H54 (cell line): ENCODE measurements around the gene FTCDNL1.

Experiments
- DNase-seq: peaks from one replicate; pipeline ENCODE4 v3.0.0; 2011; ENCODE audit warnings: low spot score, mixed read lengths; ENCODE audit not compliant: insufficient read length
- FAIRE-seq: peaks from 3 replicates; lab custom pipeline; 2011; peaks lifted over from hg19 to GRCh38; lab: Jason Lieb, UNC
- POLR2A ChIP-seq: IDR thresholded peaks from 2 replicates; pipeline ENCODE4 v1.6.1; 2011; ENCODE audit warnings: low read depth, mild to moderate bottlenecking, low read length

FTCDNL1 gene

DNA sequence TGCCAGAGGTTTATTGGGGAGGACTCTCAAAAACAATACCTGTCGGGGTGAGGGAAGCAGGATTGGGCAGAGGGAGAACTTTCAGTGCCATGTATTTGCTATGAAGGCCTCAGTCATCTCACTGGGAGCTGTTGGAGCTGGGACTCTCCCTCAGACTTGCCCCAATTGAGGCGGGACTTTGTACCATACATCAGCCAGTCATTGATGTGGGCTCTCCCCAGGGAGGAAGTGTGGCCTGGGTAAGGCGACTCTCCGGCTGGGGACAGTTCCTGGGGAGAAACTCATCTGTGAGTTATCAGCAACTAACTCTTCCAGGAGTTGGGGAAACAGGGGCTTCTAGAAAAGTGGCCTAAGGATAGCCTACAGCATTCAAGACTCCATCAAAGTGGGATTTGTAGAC is 66.5 kb downstream of the FTCDNL1 start:
- no peak for FAIRE-seq
- TF ChIP-seq POLR2A = no peak

DNA sequence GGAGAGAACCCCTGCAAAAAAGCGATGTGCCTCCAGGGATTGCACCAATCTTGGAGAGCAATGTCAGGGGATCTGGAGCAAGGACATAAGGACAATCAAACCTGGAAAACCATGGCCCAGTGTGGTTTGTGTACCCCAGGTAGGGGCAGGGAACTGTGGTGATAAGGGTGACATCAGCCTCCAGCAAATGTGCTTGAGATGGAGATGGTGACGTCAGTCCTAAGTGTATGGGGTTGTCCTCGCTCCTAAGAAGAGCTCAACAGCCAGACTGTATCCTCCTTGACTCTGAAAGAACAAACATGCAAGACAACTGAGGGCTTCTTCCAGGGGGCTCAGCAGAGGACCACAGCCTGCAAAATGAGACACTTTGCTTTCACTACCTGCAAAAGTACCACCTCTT is 71.4 kb downstream of the FTCDNL1 start:
- FAIRE-seq (no peak), DNase-seq (no peak)
- no peak for TF ChIP-seq POLR2A

More for the DNA sequence above, 66.5 kb downstream of the FTCDNL1 start:
- DNase-seq = no peak

DNA sequence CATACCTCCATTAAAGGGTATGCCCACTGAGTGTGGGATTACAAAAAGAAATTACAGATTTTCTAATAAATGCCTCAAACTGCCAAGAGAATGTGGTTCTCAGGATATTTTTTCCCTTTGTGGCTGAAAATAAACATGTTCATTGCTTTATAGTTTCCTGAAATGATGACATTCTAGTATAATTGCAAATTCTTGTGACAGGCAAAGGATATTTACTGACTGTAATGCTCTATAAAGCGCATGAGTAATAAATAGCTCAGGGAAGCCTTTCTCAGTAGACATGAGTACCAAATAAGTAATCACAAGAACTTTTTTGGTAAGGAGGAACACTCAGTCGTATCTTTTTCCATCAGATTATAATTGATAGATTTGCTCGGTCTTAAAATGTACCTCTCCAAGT is 72.3 kb downstream of the FTCDNL1 start:
- no peak for TF ChIP-seq POLR2A
- FAIRE-seq (no peak), DNase-seq (no peak)

DNA sequence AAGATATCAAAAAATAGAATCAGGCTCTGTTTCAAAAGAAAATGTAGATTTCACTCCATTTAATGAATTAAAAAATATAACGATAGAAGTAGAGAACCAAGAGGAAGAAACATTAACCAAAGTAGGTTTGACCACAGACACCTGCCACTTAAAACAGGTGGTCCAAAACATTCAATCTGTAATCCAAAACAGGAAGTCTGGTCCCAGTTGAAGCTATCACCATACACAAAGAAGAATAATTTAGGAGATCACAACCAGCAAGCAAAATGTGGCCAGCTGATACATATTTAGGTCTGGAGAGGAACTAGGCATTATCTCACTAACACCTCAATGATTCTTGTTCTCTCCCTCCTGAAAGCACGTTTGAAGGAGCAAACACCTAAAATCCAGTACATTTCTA is 73.1 kb downstream of the FTCDNL1 start:
- DNase-seq (no peak), FAIRE-seq (no peak)
- no peak for TF ChIP-seq POLR2A

DNA sequence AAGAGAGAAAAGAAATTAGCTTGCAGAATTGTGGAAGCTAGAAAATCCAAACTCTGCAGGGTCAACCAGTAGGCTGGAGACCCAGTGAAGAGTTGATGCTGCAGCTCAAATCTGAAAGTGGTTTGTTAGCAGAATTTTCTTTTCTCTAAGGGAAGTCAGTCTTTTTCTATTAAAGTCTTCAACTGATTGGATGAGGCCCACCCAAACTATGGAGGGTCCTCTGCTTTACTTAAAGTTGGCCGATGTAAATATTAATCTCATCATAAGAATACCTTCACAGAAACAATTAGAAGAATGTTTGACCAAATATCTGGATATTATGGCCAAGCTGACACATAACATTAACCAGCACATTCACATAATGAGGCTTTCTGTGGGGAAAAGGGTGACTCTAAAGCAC is 73.7 kb downstream of the FTCDNL1 start:
- FAIRE-seq = no peak
- no peak for TF ChIP-seq POLR2A
- DNase-seq = no peak

DNA sequence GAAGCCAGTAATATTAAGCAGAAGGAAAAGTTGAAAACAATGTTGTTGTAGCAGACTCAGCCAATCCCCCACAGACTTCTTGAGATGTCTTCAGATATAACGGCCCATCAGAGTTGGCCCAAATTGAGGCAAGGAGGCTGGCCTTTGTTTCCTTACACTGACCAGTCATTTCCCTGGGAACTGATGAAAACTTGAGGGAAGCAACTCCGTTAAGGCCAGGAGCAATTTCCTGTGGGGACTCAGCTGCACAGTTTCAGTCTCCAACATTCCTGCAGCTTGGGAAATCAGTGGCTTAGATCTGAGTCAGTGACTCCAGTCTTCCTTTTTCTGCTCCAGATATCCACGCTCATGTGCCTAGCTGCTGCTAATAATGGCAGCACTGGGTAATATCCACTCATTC is 75.7 kb downstream of the FTCDNL1 start:
- no peak for TF ChIP-seq POLR2A
- DNase-seq (no peak), FAIRE-seq (no peak)

DNA sequence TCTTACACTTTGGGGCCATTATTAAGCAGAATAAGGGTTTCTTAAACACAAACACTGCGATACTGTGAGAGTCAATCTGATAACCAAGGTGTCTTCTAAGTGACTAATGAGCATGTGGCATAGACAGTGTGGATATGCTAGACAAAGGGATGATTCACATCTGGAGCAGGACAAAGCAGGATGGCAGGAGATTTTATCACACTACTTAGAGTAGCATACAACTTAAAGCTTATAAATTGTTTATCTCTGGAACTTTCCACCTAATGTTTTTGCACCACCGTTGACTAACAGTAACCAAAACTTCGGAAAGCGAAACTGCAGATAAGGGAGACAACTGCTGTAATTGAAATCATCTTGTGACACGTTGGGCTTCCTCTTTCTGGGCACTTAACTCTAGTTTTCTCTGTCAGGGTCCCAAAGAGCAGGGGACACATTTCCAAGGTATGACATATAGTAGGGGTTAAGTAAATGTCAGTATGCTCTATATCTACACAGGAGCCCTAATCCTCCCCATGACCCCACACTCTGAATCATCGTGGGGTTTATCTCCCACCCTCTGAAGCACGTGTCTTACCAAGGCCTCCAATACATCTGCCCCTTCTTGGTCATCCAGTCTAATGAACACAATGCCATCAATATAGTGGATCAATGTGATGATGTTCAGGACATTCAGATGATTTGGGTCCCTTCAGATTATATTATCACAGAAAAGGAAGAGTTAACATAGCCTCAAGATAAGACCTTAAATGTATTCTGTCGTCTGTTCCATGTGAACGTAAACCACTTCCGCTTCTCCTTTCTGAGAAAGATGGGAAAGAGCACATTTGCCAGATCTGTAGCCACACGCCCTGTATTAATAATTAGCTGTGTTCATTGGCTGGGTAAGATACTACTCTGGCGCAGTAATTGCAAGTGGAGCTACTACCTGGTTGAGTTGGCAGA is 78.7 kb downstream of the FTCDNL1 start:
- no peak for TF ChIP-seq POLR2A
- FAIRE-seq = no peak
- DNase-seq = no peak

DNA sequence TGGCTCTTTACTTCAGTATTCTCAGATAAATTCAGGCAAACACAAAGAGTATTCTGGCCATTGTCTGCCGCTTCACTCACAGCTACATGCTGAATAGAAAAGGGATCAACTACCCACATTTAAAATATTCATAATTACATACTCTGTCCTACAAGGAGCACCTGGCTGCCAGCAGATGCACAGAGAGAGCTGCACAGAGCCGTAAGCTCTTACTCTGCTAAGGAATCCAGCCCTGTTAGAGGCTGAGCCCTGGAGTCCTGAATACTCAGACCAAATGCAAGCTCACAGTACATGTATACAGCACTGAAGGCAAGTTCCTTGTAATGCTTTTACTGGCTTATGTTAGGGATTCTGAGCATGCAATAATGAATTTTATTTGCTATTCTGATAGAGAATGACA is 80.3 kb downstream of the FTCDNL1 start:
- TF ChIP-seq POLR2A = no peak
- no peak for FAIRE-seq
- DNase-seq = no peak

DNA sequence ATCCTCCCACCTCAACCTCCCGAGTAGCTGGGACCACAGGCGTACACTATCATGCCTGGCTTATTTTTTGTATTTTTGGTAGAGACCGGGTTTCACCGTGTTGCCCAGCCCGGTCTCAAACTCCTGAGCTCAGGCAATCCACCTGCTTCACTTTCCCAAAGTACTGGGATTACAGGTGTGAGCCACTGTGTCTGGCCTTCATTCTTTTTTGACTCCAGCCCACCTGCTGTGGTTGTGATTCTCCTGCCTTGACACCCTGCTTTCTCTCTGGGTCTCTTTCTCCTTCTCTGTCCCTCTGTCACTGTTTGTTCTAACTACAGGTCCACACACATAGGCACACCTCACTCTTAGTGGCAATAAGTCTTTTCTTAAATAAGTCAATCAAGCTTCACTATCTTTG is 85.3 kb downstream of the FTCDNL1 start:
- FAIRE-seq = no peak
- no peak for TF ChIP-seq POLR2A
- DNase-seq = no peak

DNA sequence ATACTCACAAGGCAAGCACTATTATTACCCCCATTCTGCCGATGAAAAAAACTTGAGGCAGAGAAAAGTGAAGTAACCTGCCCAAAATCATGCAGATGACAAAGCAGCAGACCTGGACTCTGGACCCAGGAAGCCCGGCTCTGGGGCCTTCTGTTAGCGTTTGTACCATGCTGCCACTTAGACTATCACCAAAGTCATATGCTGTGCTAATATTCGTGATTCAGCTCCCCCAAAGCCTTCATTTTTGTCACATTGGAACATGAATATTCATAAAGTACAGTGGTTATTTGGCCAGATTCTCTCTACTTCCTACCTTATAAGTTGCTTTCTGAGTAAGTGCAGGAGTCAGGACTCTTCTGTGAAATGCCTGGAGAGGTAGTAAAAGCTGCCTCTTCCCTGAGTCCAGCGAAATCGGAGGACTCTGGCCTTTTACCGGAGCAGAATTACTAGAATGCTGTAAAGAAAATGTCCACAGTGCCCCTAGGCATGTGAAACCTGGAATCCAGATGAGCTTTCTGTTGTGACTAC is 86.7 kb downstream of the FTCDNL1 start:
- no peak for FAIRE-seq
- TF ChIP-seq POLR2A = no peak

DNA sequence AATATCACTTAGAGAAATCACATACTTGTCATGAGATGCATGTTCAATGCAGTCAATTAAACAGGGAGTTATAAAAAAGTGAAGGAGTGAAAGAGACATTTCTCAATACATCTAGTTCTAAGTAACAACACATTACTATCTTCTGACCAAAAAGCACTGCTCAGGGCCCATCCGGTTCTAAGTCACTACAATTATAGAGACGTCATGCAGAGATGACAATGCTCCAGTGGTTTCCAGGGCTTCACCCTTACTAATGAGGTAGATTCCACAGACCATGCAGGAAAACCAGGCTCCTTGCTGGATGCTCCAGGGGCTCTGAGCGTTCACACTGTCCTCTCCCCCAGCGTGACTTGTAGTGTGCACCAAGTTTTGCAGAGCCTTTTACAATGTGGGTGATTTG is 88.0 kb downstream of the FTCDNL1 start:
- TF ChIP-seq POLR2A = no peak
- DNase-seq (no peak), FAIRE-seq (no peak)

More for the DNA sequence above, 86.7 kb downstream of the FTCDNL1 start:
- DNase-seq = no peak

DNA sequence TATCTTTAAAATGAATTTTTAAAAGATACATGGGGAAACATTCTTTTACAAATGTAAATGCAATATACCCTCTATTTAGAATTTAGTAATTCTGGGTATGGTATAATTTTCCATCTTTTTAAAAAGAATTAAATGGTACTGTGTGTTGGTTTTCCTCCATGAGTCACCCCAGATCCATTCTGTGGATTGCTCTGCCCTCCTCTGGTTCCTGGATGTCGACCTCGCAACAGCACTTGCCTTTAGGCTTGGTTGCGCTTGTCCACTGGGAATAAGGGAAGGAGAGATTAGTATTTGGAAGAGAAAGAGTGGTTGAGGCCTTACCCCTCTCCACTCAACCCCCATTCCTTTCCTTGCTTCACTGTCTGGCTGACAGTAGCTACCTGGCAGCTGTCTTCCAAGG is 90.4 kb downstream of the FTCDNL1 start:
- FAIRE-seq (no peak), DNase-seq (no peak)
- no peak for TF ChIP-seq POLR2A

DNA sequence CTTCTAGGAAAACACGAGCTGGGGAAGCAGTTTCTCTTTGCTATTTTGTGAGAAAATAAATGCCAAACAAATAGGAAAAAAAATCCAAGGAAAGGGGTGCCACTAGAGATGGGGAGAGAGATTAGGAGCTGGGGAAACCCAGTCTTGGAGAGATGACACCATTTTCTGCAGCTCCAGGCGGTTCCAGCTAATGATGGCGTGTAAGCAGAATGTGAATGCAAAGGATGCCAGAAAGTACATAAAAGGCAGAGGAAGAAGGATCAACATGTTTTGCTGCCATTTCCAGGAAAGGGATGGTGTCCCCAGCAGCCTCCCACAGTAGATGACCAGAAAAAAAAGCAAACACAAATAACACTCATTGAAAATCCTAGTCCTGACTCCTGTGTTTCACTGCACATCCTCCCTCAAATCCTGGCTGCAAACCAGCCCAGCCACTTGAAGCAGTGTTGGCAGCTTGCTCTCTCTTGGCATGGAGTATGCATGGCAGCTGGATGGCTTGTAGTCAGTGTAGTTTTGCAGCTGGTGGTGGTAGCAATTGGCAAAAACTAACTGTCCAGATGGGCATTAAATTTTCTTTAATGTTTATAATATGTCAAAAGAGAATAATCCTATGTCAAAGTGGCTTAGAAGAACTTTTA is 93.6 kb downstream of the FTCDNL1 start:
- FAIRE-seq (no peak), DNase-seq (no peak)
- no peak for TF ChIP-seq POLR2A

DNA sequence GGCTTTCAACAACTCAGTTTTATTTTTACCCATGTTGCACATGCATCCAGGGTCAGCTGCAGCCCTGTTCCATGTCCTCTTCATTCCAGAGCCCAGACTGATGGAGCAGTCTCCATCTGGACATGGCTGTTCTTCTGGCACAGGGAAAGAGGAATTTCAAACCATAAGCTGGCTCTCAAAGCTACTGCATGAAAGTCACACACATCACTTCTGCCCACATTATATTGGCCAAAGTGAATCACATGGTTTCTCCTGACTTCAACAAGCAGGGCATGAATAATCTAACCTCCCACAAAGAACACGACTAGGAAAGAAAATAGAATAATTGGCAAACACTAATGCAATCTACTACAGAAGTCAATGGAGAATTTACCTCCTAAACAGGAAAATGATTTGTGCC is 94.2 kb downstream of the FTCDNL1 start:
- no peak for FAIRE-seq
- TF ChIP-seq POLR2A = no peak
- no peak for DNase-seq
